SK-N-MC (cell line): Measurements from ENCODE around the gene CDKAL1.

Experiments used
- EZH2 ChIP-seq: fragments of 200-600 bp; sonication (generic); IDR thresholded peaks from one replicate; pipeline ENCODE4 v1.6.1; 2017; ENCODE audit warnings: antibody characterized with exemption
- POLR2AphosphoS5 ChIP-seq: IDR thresholded peaks from 2 replicates; pipeline ENCODE4 v1.6.1; 2012; ENCODE audit warnings: mild to moderate bottlenecking, low read depth, low read length, borderline replicate concordance

GRCh38 chr6:21070620-21071019, 536.4 kb downstream of the CDKAL1 start:
- TF ChIP-seq EZH2 (no peak), POLR2AphosphoS5 (no peak)
